Sigmoid colon (tissue), 7 donors: Measurements from ENCODE around the gene NEBL. TPM values are rescaled to one million over a fixed set of nuclear protein-coding genes. Genes with fewer than 3 reads are reported as not detected.

Experiments
- DNase-seq: peaks from one replicate; pipeline ENCODE4 v3.0.0-alpha.2; 2019
- H3K27ac ChIP-seq, 4 donors: fragments of 200-600 bp; sonication (generic); one replicate each; pipeline ENCODE4 v1.5.1; 2016 to 2019; ENCODE audit warnings: mild to moderate bottlenecking in 1 of 4
- H3K27me3 ChIP-seq, 3 donors: fragments of 200-600 bp; sonication (generic); one replicate each; pipeline ENCODE4 v1.5.1; 2019; ENCODE audit warnings: mild to moderate bottlenecking in 1 of 3
- H3K36me3 ChIP-seq, 4 donors: fragments of 200-600 bp; sonication (generic); one replicate each; pipeline ENCODE4 v1.5.1; 2016 to 2019
- H3K4me1 ChIP-seq, 4 donors: fragments of 200-600 bp; sonication (generic); one replicate each; pipeline ENCODE4 v1.5.1; 2017 to 2019
- H3K4me3 ChIP-seq, 4 donors: fragments of 200-600 bp; sonication (generic); one replicate each; pipeline ENCODE4 v1.5.1; 2017 to 2019; ENCODE audit warnings: mild to moderate bottlenecking in 2 of 4, moderate library complexity in 1 of 4
- H3K9me3 ChIP-seq, 4 donors: fragments of 200-600 bp in 3 of 4; sonication (generic) in 3 of 4; one replicate each; pipeline versions ENCODE4 v1.5.1 to v1.6.1; 2013 to 2019
- CTCF ChIP-seq, 4 experiments: fragments of 450-650 bp in 3 of 4; fragments of 200-600 bp in 1 of 4; IDR thresholded peaks; one replicate each; pipeline ENCODE4 v1.5.1; 2016 to 2019; ENCODE audit warnings: antibody characterized with exemption in 4 of 4, mild to moderate bottlenecking in 3 of 4, moderate library complexity in 2 of 4
- EP300 ChIP-seq, 4 donors: sonication (generic); formaldehyde crosslinking; IDR thresholded peaks; one replicate each; pipeline ENCODE4 v1.6.1; 2017; ENCODE audit warnings: antibody characterized with exemption in 4 of 4
- POLR2A ChIP-seq, 2 donors: fragments of 450-650 bp; IDR thresholded peaks; one replicate each; pipeline ENCODE4 v1.6.1; 2016; ENCODE audit warnings: antibody characterized with exemption in 2 of 2, mild to moderate bottlenecking in 2 of 2, moderate library complexity in 2 of 2
- POLR2AphosphoS5 ChIP-seq, 4 donors: sonication (generic); formaldehyde crosslinking; IDR thresholded peaks; one replicate each; pipeline ENCODE4 v1.6.1; 2017; ENCODE audit warnings: antibody characterized with exemption in 4 of 4
- WGBS, 2 donors: extraction: QIAGEN DNeasy Blood & Tissue Kit; methylation state at CpG; one replicate each; pipeline ENCODE4 v1.1.7; 2013; 5-methylcytosine and 5-hydroxymethylcytosine counted together
- intact Hi-C: fragments of 100-400 bp; cut with DNase I; formaldehyde crosslinking; loops from one replicate; pipeline ENCODE4 v1.15.1; 2023
- polyA plus RNA-seq, 3 donors: library from polyadenylated mRNA; stranded (reverse); fragments of 200-250 nt; gene quantifications; one replicate each; pipeline ENCODE4 v1.2.3, GENCODE V29; 2013
- total RNA-seq, 4 donors: library from RNA; depleted of rRNA; stranded (reverse); fragments of >200 nt; gene quantifications; one replicate each; pipeline ENCODE4 v1.1.0, GENCODE V29; 2016
- donor health status: healthy with polysubstance abuse.
- donor health status: Bipolar disorder and iron deficiency.
- donor health status: healthy.

NEBL gene
- total and polyA plus RNA-seq, 7 donors, result 1.1 to 4.9 (median 2.1) TPM

GRCh38 chr10:20883552-20883951 is 13.6 kb downstream of the NEBL start:
- no peaks in the 10 kb centered on the region for H3K9me3 ChIP-seq
- no peak overlapping the region for H3K4me3 ChIP-seq
- TF ChIP-seq POLR2A (IDR thresholded peaks at IDR 0.05), result no peak
- TF ChIP-seq CTCF (IDR thresholded peaks at IDR 0.05), result no peak
- TF ChIP-seq EP300 (IDR thresholded peaks at IDR 0.05), result no peak
- TF ChIP-seq POLR2AphosphoS5 (IDR thresholded peaks at IDR 0.05), result no peak
- H3K4me1 ChIP-seq, result no peaks in the 10 kb centered on the region
- WGBS, 2 donors, result 96% methylated on average over 2 of the region's 2 CpGs
- H3K36me3 ChIP-seq, result no peaks in the 10 kb centered on the region
- H3K27me3 ChIP-seq, result no peaks in the 10 kb centered on the region
- DNase-seq, result no peak
- no peak overlapping the region for H3K27ac ChIP-seq
- intact Hi-C loops, result no loop called here

- no peak for DNase-seq
- Histone ChIP-seq H3K4me3 (no peak overlapping the region), H3K27ac (no peak overlapping the region), H3K36me3 (no peaks in the 10 kb centered on the region), H3K4me1 (no peaks in the 10 kb centered on the region), H3K27me3 (no peaks in the 10 kb centered on the region), H3K9me3 (no peaks in the 10 kb centered on the region)
- intact Hi-C loops, result no loop called here
- 92 to 93% methylated on average over 2 of the region's 2 CpGs for WGBS, 2 donors
- TF ChIP-seq POLR2AphosphoS5 (IDR thresholded peaks at IDR 0.05) (no peak), POLR2A (IDR thresholded peaks at IDR 0.05) (no peak), CTCF (IDR thresholded peaks at IDR 0.05) (no peak), EP300 (IDR thresholded peaks at IDR 0.05) (no peak)
These were observed 15.0 kb downstream of the NEBL start for GRCh38 chr10:20882091-20882490.

- H3K36me3 ChIP-seq, result no peaks in the 10 kb centered on the region
- no peak for TF ChIP-seq POLR2AphosphoS5 (IDR thresholded peaks at IDR 0.05)
- TF ChIP-seq EP300 (IDR thresholded peaks at IDR 0.05), result no peak
- no peak for TF ChIP-seq POLR2A (IDR thresholded peaks at IDR 0.05)
- no peak for TF ChIP-seq CTCF (IDR thresholded peaks at IDR 0.05)
These were observed 18.0 kb downstream of the NEBL start for GRCh38 chr10:20879136-20879535.

GRCh38 chr10:20877986-20878983 is 18.8 kb downstream of the NEBL start:
- intact Hi-C loops, result no loop called here
- no peak overlapping the region for H3K4me3 ChIP-seq

More at GRCh38 chr10:20879136-20879535, 18.0 kb downstream of the NEBL start:
- H3K27ac ChIP-seq, result no peak overlapping the region
- intact Hi-C loops, result no loop called here
- H3K27me3 ChIP-seq, result no peaks in the 10 kb centered on the region
- H3K4me1 ChIP-seq, result no peaks in the 10 kb centered on the region
- 35 to 70% methylated on average over 2 of the region's 2 CpGs for WGBS, 2 donors
- H3K9me3 ChIP-seq, result no peaks in the 10 kb centered on the region
- no peak for DNase-seq
- no peak overlapping the region for H3K4me3 ChIP-seq

More at GRCh38 chr10:20877986-20878983, 18.8 kb downstream of the NEBL start:
- 64 to 81% methylated on average over 7 of the region's 7 CpGs for WGBS, 2 donors
- no peaks in the 10 kb centered on the region for H3K27me3 ChIP-seq
- no peaks in the 10 kb centered on the region for H3K4me1 ChIP-seq
- TF ChIP-seq EP300 (IDR thresholded peaks at IDR 0.05) (no peak), CTCF (IDR thresholded peaks at IDR 0.05) (no peak), POLR2A (IDR thresholded peaks at IDR 0.05) (no peak)
- no peaks in the 10 kb centered on the region for H3K36me3 ChIP-seq
- no peak overlapping the region for H3K27ac ChIP-seq
- no peaks in the 10 kb centered on the region for H3K9me3 ChIP-seq
- no peak for DNase-seq
